SJCRH30 (cell line): ENCODE data around the gene LCLAT1. TPM values are rescaled to one million over a fixed set of nuclear protein-coding genes. Genes with fewer than 3 reads are reported as not detected.
"Not testable (repeated sequence)": the region's sequence is repeated elsewhere in the genome, so short reads cannot be mapped to it uniquely, and the experiment has no call there.

Experiments used
- DNase-seq, 2 experiments: peaks; one replicate each; pipeline ENCODE4 v3.0.0-alpha.2; 2015 to 2020
- H3K27ac ChIP-seq: fragments of 250-450 bp; sonication (Bioruptor Pico); 2 replicates; pipeline ENCODE4 v1.5.1; 2020; ENCODE audit warnings: mild to moderate bottlenecking, moderate library complexity
- H3K27me3 ChIP-seq: fragments of 250-450 bp; sonication (Bioruptor Pico); 2 replicates; pipeline ENCODE4 v1.5.1; 2020; ENCODE audit warnings: mild to moderate bottlenecking, moderate library complexity
- H3K36me3 ChIP-seq: fragments of 250-450 bp; sonication (Bioruptor Pico); 2 replicates; pipeline ENCODE4 v1.5.1; 2020; ENCODE audit warnings: mild to moderate bottlenecking, moderate library complexity
- H3K4me1 ChIP-seq: fragments of 250-450 bp; sonication (Bioruptor Pico); 2 replicates; pipeline ENCODE4 v1.5.1; 2020; ENCODE audit warnings: mild to moderate bottlenecking, moderate library complexity
- H3K4me3 ChIP-seq: fragments of 250-450 bp; sonication (Bioruptor Pico); 2 replicates; pipeline ENCODE4 v1.5.1; 2020; ENCODE audit warnings: mild to moderate bottlenecking, moderate library complexity
- H3K9me3 ChIP-seq: fragments of 250-450 bp; sonication (Bioruptor Pico); replicated peaks from 2 replicates; pipeline ENCODE4 v1.5.1; 2020; ENCODE audit warnings: mild to moderate bottlenecking, moderate library complexity
- total RNA-seq: library from RNA; depleted of rRNA; stranded (reverse); fragments of >200 nt; shearing (Covaris generic); gene quantifications from 2 replicates; pipeline ENCODE4 v1.2.3, GENCODE V29; 2014

LCLAT1 gene
- total RNA-seq, 1 experiment from 2014 or later: 35.9 TPM

DNA sequence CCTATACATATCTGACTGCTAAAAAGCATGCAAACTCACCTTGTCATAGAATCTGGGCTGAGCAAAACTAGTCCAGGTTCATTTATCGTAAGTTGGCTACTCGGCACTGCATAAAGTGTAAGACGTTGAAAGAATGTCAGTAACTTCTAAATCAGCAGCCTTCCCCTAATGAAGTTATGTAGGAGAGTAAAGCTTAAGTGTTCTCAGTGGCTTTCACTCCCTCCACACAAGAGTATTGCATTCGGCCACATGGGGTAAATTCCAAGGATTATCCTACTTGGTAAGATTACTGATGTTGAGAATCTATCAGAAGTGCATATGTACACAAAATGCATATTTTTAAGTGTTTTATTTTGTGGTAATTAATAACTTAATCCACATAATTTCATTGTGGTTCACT, 130.1 kb downstream of the LCLAT1 start:
- H3K36me3 ChIP-seq: no peaks in the 10 kb centered on the region
- H3K4me1 ChIP-seq: no peaks in the 10 kb centered on the region
- H3K27me3 ChIP-seq: no peaks in the 10 kb centered on the region
- no peak overlapping the region for H3K4me3 ChIP-seq
- H3K9me3 ChIP-seq: no peaks in the 10 kb centered on the region
- H3K27ac ChIP-seq: no peak overlapping the region
- DNase-seq: no peak

- Histone ChIP-seq H3K9me3 (no peaks in the 10 kb centered on the region), H3K4me1 (no peaks in the 10 kb centered on the region; the same call in 1 of the 2 replicates), H3K27me3 (no peaks in the 10 kb centered on the region), H3K36me3 (peaks cover 4% of the 10 kb centered on the region), H3K4me3 (no peak overlapping the region), H3K27ac (no peak overlapping the region)
- DNase-seq: no peak
Measured at GRCh38 chr2:30580391-30580790, 133.3 kb downstream of the LCLAT1 start.

DNA sequence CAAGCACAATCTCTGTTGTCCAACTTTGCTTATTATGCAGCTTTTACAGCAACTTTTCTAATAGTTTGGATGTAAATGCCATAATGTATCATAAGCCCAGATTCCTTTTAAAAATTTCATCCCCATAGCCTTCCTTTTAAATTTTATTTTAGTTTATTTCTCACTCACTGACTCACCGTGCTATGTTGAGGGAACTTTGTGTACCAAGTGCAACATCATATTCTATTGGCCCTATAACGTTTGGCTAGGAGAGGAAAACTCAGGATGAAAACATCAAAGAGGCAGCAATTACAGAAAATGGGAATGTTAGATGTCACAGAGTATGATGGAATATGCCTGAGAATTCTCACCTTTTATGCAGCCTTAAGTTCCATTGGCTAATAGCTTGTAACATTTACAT, 135.5 kb downstream of the LCLAT1 start:
- Histone ChIP-seq H3K9me3 (no peaks in the 10 kb centered on the region), H3K4me3 (no peak overlapping the region), H3K27me3 (no peaks in the 10 kb centered on the region), H3K4me1 (no peaks in the 10 kb centered on the region; the same call in 1 of the 2 replicates), H3K27ac (no peak overlapping the region), H3K36me3 (peaks cover 8% of the 10 kb centered on the region)
- DNase-seq: no peak

DNA sequence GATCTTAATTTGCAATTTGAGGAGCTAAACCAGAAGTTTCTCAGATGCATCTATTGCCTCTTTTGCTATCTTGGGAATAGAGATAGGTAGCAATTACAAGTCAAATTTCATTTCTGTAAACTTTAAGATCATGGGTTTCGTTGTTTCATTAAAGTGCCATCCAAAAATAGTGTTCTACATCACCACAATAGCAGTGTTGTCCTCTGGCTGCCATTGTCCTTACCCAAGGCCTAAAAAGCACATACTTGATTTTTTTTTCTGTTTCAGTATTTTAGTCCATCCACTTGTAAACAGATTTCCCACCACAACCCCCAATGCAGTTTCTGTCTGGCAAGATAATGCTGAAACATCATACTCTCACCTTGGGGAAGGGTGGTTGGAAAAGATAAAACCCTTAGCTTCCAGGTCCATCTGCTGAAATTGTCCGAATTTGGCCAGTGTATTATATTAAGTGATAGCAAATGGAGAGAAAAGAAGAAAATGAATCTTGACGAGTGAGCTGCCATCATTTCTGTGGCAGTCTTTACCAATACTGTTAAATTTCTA, 136.2 kb downstream of the LCLAT1 start:
- Histone ChIP-seq H3K9me3 (no peaks in the 10 kb centered on the region), H3K27ac (no peak overlapping the region)
- DNase-seq: no peak

DNA sequence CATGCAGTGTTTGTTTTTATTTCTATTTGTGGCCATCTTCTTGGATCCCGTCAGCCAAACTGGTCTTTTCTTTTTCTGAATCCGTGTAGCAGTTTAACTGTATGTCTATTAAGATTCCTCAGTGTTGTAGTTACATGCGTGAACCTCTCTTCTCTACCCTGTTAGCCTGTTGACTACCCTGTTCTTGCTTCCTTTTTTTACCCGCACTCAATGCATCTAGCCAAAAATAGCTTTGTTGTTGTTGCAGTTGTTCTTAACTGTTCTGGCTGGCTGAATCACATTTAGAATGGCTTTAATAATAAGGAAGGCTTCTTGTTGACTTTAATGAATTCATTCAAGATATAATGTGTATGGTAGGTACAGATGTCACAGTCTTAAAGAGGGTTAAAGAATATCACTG, 137.1 kb downstream of the LCLAT1 start:
- no peaks in the 10 kb centered on the region for H3K27me3 ChIP-seq
- H3K4me3 ChIP-seq: no peak overlapping the region
- no peaks in the 10 kb centered on the region; the same call in 1 of the 2 replicates for H3K4me1 ChIP-seq
- DNase-seq: no peak
- H3K9me3 ChIP-seq: no peaks in the 10 kb centered on the region
- no peak overlapping the region for H3K27ac ChIP-seq
- H3K36me3 ChIP-seq: peaks cover 8% of the 10 kb centered on the region

More for the DNA sequence above, 136.2 kb downstream of the LCLAT1 start:
- Histone ChIP-seq H3K4me3 (no peak overlapping the region), H3K36me3 (peaks cover 8% of the 10 kb centered on the region), H3K4me1 (no peaks in the 10 kb centered on the region; the same call in 1 of the 2 replicates), H3K27me3 (no peaks in the 10 kb centered on the region)

- Histone ChIP-seq H3K27me3 (no peaks in the 10 kb centered on the region), H3K4me3 (no peak overlapping the region), H3K4me1 (no peaks in the 10 kb centered on the region; the same call in 1 of the 2 replicates), H3K9me3 (no peaks in the 10 kb centered on the region), H3K27ac (no peak overlapping the region), H3K36me3 (peaks cover 4% of the 10 kb centered on the region)
- DNase-seq: no peak
Measured at GRCh38 chr2:30588994-30589393, 141.9 kb downstream of the LCLAT1 start.

GRCh38 chr2:30590407-30590806, 143.4 kb downstream of the LCLAT1 start:
- H3K36me3 ChIP-seq: peaks cover 3% of the 10 kb centered on the region
- no peak overlapping the region for H3K27ac ChIP-seq
- H3K27me3 ChIP-seq: no peaks in the 10 kb centered on the region
- no peak for DNase-seq
- H3K9me3 ChIP-seq: no peaks in the 10 kb centered on the region
- H3K4me1 ChIP-seq: no peaks in the 10 kb centered on the region
- no peak overlapping the region for H3K4me3 ChIP-seq

DNA sequence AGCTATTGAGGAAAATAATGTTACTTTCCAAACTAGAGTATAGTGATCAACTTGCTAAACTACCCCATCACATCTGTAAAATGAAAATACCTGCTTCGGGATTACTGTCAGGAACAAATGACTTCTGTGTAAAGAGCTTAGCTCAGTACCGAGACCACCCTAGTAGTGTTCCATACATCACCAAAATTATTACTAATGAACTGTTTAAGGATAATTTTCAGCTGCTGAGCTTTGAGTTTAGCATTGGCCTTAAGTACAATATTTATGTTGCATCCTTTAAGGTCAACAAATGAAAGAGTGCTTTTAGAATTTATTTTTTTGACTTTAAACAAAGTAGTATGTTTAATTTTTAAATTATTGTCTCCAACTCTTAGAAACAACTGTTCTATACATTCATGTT, 144.1 kb downstream of the LCLAT1 start:
- H3K4me1 ChIP-seq: no peaks in the 10 kb centered on the region
- no peaks in the 10 kb centered on the region for H3K36me3 ChIP-seq
- no peak for DNase-seq
- H3K27me3 ChIP-seq: no peaks in the 10 kb centered on the region
- H3K27ac ChIP-seq: no peak overlapping the region
- H3K9me3 ChIP-seq: 0 out of 2 replicates have a peak, but pooled peaks cover 2% of the 10 kb centered on the region
- H3K4me3 ChIP-seq: no peak overlapping the region

DNA sequence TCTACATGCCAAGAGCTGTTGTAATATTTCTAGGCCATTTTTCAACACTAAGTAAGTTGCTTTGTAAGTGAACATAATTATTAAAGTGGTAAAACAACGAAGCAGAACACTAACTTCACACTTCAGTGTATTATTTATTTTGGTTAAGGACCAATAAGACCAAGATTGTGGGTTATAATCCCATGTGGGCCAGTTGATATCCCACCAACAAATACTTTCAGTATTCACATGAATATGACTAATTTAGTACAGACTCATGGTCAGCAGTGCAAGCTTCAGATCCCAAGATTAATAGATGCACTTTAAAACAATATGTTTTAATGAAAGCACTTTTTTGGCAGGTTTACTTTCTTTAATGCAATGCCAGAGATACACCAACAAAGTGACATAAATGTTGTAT, 154.3 kb downstream of the LCLAT1 start:
- no peak for DNase-seq
- no peak overlapping the region for H3K4me3 ChIP-seq
- H3K27ac ChIP-seq: no peak overlapping the region
- H3K27me3 ChIP-seq: no peaks in the 10 kb centered on the region
- H3K36me3 ChIP-seq: no peaks in the 10 kb centered on the region
- peaks cover 3% of the 10 kb centered on the region; the same call in 1 of the 2 replicates for H3K9me3 ChIP-seq
- H3K4me1 ChIP-seq: no peaks in the 10 kb centered on the region

DNA sequence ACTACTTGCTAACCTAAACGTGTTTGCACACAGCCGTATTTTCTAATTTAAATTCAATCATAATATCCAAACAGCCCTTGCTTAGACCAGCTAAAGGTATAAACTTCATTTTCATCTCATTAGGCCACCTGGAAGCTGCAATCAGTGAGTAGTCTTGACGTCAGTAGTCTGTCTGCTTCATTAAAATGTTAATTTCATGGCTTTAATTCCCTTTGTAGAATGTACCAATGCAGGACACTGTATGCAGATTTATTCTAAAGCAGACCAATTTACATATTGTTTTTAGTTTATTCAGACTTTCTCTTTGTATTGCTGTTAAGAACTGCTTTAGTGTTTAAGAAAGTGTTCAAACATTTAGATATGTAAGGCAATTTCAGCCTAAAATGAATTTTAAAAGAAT, 158.2 kb downstream of the LCLAT1 start:
- peaks cover 3% of the 10 kb centered on the region; the same call in 1 of the 2 replicates for H3K9me3 ChIP-seq
- no peaks in the 10 kb centered on the region for H3K27me3 ChIP-seq
- no peak overlapping the region for H3K4me3 ChIP-seq
- no peaks in the 10 kb centered on the region for H3K36me3 ChIP-seq
- H3K27ac ChIP-seq: no peak overlapping the region
- no peaks in the 10 kb centered on the region for H3K4me1 ChIP-seq
- DNase-seq: no peak

GRCh38 chr2:30608643-30609042, 161.6 kb downstream of the LCLAT1 start:
- DNase-seq: no peak
- H3K27me3 ChIP-seq: no peaks in the 10 kb centered on the region
- H3K4me3 ChIP-seq: no peak overlapping the region
- H3K9me3 ChIP-seq: no peaks in the 10 kb centered on the region; the same call in 1 of the 2 replicates
- H3K36me3 ChIP-seq: no peaks in the 10 kb centered on the region
- no peaks in the 10 kb centered on the region for H3K4me1 ChIP-seq
- no peak overlapping the region for H3K27ac ChIP-seq

DNA sequence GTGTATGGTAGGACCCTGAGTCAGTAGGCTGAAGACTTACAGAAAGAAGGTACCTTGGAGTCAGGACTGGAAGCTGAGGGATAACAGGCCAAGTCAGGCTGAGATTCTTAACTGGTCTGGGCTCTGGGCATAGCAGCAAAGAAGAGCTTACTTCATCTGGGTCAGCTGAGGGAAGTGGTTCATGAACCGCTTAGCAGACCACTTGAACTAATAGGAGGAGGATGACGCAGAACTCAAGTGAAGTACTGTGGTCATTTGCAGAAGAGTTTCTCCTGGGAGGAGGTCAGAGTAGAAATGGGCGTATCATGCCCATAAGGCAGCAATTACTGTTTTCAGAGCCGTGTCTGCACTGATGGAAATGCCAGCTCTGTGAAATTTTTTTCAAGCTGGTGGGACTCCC, 164.5 kb downstream of the LCLAT1 start:
- H3K4me1 ChIP-seq: no peaks in the 10 kb centered on the region
- H3K4me3 ChIP-seq: no peak overlapping the region
- no peak for DNase-seq
- no peaks in the 10 kb centered on the region for H3K36me3 ChIP-seq
- no peaks in the 10 kb centered on the region; the same call in 1 of the 2 replicates for H3K9me3 ChIP-seq
- H3K27me3 ChIP-seq: no peaks in the 10 kb centered on the region
- H3K27ac ChIP-seq: no peak overlapping the region

DNA sequence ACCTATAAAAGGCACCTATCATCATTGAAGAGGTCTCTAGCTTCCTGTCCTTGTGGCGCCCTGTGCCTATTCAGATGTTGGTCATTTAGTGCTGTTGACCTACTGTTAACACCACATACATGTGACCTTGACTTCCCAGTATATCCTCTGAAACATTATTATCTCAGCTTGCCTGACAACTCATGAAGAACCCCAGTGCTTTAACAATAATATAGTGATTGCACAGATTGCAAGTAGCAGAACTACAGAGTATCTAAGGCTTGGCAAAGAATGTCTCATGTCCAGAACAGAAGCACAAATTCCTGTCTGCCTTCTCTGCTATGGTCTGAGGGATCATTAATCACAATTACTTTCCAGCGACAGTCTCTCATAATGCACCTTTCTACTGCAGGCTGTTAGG, 165.3 kb downstream of the LCLAT1 start:
- no peaks in the 10 kb centered on the region for H3K36me3 ChIP-seq
- no peak for DNase-seq
- H3K27me3 ChIP-seq: no peaks in the 10 kb centered on the region
- H3K9me3 ChIP-seq: no peaks in the 10 kb centered on the region; the same call in 1 of the 2 replicates
- no peak overlapping the region for H3K4me3 ChIP-seq
- H3K27ac ChIP-seq: no peak overlapping the region
- no peaks in the 10 kb centered on the region for H3K4me1 ChIP-seq

- DNase-seq: no peak
- Histone ChIP-seq H3K9me3 (no peaks in the 10 kb centered on the region; the same call in 1 of the 2 replicates), H3K36me3 (no peaks in the 10 kb centered on the region), H3K27ac (no peak overlapping the region), H3K4me3 (no peak overlapping the region), H3K27me3 (no peaks in the 10 kb centered on the region), H3K4me1 (no peaks in the 10 kb centered on the region)
Measured at GRCh38 chr2:30613001-30613400, 166.0 kb downstream of the LCLAT1 start.

DNA sequence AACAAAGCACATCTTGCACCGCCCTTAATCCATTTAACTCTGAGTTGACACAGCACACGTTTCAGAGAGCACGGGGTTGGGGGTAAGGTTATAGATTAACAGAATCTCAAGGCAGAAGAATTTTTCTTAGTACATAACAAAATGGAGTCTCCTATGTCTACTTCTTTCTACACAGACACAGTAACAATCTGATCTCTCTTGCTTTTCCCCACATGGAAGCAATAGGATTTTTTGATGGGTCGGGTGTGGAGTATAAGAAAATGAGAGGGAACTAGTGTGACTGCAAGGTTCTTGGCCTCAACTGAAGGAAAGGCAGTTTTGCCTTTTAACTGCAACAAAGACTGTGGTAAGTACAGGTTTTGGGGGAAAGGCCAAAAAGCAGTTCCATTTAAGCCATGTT, 167.2 kb downstream of the LCLAT1 start:
- not testable (repeated sequence) for H3K36me3 ChIP-seq, H3K9me3 ChIP-seq, H3K27ac ChIP-seq, H3K4me3 ChIP-seq, H3K4me1 ChIP-seq, H3K27me3 ChIP-seq, DNase-seq

GRCh38 chr2:30615926-30616325, 168.9 kb downstream of the LCLAT1 start:
- H3K4me1 ChIP-seq: no peaks in the 10 kb centered on the region
- H3K36me3 ChIP-seq: no peaks in the 10 kb centered on the region
- no peak overlapping the region for H3K27ac ChIP-seq
- no peak overlapping the region for H3K4me3 ChIP-seq
- H3K27me3 ChIP-seq: no peaks in the 10 kb centered on the region
- no peaks in the 10 kb centered on the region; the same call in 1 of the 2 replicates for H3K9me3 ChIP-seq
- DNase-seq: no peak
